ENCODE data around the gene NFIA. TPM values are rescaled to one million over a fixed set of nuclear protein-coding genes. Genes with fewer than 3 reads are reported as not detected.

NFIA gene
- total RNA-seq, 2 experiments from 2014 or later: 0.98 to 1.1 TPM

DNA sequence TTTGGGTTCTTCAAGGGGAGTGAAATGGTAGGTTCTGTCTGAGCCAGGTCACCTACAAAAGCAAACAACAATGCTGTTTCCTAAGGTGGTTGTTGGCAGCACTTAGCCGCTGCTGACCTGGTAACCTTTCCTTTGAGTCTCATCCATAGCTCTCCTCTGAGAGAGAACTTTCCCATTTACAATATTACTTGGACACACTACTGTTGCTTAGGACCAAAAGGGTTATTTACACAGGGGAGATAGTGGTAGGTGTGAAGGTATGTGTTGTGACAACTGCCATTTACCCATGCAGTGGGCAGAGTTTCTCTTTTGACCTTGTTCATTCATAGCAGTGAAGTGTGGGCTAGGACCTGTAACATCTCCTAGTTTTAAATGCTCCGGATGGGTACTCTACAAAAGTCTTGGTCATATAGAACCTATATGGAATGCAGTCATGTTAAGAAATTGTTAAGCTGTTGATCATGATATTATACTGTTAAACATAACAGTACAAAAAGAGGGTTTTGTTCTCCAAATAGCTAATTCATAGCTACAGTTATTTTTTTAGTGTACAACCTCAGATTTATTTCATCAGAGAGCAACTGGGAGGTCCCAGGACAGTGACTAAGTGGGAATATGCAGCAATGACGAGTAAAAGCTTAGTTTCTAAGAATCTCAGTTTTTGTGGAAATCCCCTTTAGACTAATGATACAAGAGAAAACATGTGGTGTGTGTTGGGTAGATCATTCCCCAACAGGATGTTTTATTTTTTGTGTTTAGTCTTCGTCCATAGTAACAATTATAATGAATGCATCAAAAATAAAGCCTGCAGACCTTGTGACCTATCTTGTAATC is 219.7 kb downstream of the NFIA start:
- intact Hi-C loops (cut with micrococcal nuclease): loop anchor here (1.0 kb wide), 5 partner anchors 16 to 224 kb away; no protein-coding TSS in a partner anchor
- CTCF ChIA-PET: interaction anchor here (0.9 to 1.3 kb wide), 4 partner anchors 17 to 224 kb away, joined by 3 to 5 read pairs (median 4); no protein-coding TSS in a partner anchor
- Mint-ChIP-seq H3K4me1 (ENCODE audit: low read depth) (peaks cover 19% of the 10 kb centered on the region), H3K27ac (peak overlapping the region; percentile 65), H3K4me3 (no peak overlapping the region), H3K27me3 (ENCODE audit: low read depth) (peaks cover 24% of the 10 kb centered on the region), H3K9me3 (peaks cover 7% of the 10 kb centered on the region), H3K36me3 (ENCODE audit: low read depth) (no peaks in the 10 kb centered on the region)
- DNase-seq: peak; percentile 60

DNA sequence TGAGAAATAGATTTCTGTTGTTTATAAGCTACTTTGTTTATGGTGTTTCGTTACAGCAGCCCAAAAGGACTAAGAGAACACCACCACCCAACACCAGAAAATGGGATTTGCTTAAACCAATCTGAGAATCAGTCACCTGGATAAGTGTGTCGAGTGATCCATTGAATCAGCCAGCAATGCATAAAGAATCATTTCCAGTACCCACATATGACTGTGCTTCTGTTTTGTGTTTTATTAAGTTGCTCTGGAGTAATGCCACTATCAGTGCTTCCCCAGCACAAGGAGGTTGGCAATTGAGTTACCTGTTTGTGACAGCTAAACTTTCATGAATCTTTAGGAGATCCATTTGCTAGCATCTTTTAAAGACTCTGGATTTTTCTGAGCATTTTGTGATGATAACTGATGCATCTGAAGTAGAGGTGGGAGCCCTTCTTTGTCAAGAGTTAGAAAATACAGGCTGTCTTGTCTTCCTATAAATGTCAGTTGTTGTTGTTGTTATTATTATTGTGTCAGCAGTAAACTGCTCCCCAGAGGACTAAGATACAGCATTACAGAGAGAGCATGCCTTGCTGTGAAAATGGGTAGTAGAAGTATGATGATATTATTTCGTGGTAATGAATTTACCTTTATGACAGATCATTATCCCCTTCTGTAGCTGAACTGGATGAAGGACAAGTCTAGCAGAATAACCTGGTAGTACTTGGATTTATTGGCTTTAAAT is 225.2 kb downstream of the NFIA start:
- Mint-ChIP-seq H3K27me3 (ENCODE audit: low read depth) (peaks cover 15% of the 10 kb centered on the region), H3K36me3 (ENCODE audit: low read depth) (no peaks in the 10 kb centered on the region), H3K9me3 (no peaks in the 10 kb centered on the region), H3K4me3 (no peak overlapping the region), H3K4me1 (ENCODE audit: low read depth) (peaks cover 4% of the 10 kb centered on the region), H3K27ac (no peak overlapping the region)
- CTCF ChIA-PET: interaction anchor here (1.3 kb wide), 1 partner anchor 11 kb away, joined by 3 read pairs; no protein-coding TSS in a partner anchor
- no peak for DNase-seq
- intact Hi-C loops (cut with micrococcal nuclease): no loop called here

DNA sequence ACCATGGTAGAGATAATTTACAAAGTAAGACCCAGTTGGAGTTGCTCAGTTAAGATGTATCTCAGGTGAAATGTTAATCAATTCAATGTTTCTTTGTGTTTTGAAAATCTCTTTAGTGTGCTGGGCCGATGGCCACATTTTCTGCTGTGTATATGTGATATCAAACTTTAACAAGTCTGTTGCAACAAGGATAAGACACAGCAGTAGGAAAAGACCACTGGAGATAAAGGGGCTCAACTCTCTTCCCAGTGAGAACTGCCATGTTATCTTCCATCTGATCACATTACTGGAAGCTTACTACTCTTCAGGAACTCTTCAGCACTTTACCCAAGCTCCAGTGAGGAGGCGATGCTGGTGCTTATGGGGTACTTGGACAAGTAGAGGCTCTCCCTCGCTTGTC is 227.7 kb downstream of the NFIA start:
- CTCF ChIA-PET: no interaction called here
- intact Hi-C loops (cut with micrococcal nuclease): no loop called here

DNA sequence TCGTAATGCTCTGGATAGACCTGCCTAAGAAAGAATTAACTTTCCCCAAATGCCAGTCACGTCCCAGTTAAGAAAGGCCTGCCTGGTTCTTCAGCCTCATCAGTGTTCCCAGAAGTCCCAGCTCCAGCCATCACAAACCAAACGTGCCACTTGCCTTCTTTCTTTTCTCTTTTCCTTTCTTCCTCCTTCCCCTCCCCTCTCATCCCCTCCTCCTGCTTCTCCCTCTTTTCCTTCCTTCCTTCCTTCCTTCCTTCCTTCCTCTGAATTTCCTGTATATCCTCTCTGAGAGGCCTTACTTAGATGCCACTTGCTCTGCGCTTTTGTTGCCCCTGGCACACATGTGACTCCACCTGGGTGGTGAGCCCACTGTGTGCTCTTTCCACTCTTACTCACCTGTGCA is 228.2 kb downstream of the NFIA start:
- DNase-seq: no peak
- Mint-ChIP-seq H3K4me3 (no peak overlapping the region), H3K9me3 (no peaks in the 10 kb centered on the region), H3K27me3 (ENCODE audit: low read depth) (peaks cover 7% of the 10 kb centered on the region), H3K36me3 (ENCODE audit: low read depth) (no peaks in the 10 kb centered on the region), H3K4me1 (ENCODE audit: low read depth) (no peaks in the 10 kb centered on the region), H3K27ac (no peak overlapping the region)
- intact Hi-C loops (cut with micrococcal nuclease): no loop called here
- CTCF ChIA-PET: no interaction called here

More for the DNA sequence above, 227.7 kb downstream of the NFIA start:
- no peak overlapping the region for H3K27ac Mint-ChIP-seq
- H3K4me3 Mint-ChIP-seq: no peak overlapping the region
- H3K36me3 Mint-ChIP-seq (ENCODE audit: low read depth): no peaks in the 10 kb centered on the region
- H3K4me1 Mint-ChIP-seq (ENCODE audit: low read depth): no peaks in the 10 kb centered on the region
- H3K27me3 Mint-ChIP-seq (ENCODE audit: low read depth): peaks cover 4% of the 10 kb centered on the region
- no peak for DNase-seq
- no peaks in the 10 kb centered on the region for H3K9me3 Mint-ChIP-seq

DNA sequence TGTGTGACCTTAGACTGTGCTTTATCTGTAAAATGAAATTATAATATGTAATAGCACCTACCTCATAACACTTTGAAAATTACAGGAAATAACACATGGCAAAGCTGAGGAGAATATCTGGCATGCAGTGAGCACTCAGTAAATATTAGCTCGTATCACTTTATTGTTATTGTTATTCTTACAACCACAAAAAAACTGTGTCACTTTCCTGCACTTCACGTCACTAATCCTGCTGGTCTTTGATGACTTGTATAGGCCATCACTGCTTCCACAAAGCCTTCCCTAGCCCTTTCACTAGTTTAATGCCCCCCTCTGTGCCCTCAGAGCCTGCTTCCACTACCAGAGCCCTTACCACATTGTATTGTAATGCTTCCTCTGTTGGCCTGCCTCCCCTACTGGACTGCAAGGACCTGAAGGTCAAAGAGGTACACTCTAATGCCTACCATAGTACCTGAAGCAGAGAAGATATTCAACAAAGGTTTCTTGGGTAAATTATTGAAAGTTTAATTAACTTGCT is 231.6 kb downstream of the NFIA start:
- Mint-ChIP-seq H3K9me3 (no peaks in the 10 kb centered on the region), H3K36me3 (ENCODE audit: low read depth) (no peaks in the 10 kb centered on the region), H3K27ac (no peak overlapping the region), H3K4me1 (ENCODE audit: low read depth) (peaks cover 6% of the 10 kb centered on the region), H3K27me3 (ENCODE audit: low read depth) (peaks cover 8% of the 10 kb centered on the region), H3K4me3 (no peak overlapping the region)
- CTCF ChIA-PET: interaction anchor here (0.8 to 0.9 kb wide), 3 partner anchors 14 to 264 kb away, joined by 3 read pairs; no protein-coding TSS in a partner anchor
- DNase-seq: no peak
- intact Hi-C loops (cut with micrococcal nuclease): no loop called here

DNA sequence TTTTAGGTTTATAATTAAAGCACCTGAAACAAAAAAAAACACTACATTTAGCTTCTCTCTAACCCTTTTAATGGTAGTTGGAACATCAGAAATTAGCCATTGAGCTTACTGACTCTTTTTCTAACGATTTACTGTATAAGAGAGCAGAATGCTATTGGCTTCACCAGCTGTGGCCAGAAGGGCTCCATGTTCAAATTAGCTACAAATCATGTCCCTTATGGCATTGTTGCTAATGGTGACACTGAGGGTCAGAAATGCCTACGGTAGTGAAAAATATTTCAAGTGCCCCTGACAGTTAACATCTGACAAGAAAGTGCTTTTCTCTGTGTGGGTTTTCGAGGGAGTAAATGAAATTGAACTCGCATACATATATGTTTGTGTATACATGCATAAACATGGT is 232.7 kb downstream of the NFIA start:
- H3K4me1 Mint-ChIP-seq (ENCODE audit: low read depth): peaks cover 16% of the 10 kb centered on the region
- H3K27ac Mint-ChIP-seq: no peak overlapping the region
- H3K27me3 Mint-ChIP-seq (ENCODE audit: low read depth): peaks cover 8% of the 10 kb centered on the region
- no peak for DNase-seq
- H3K36me3 Mint-ChIP-seq (ENCODE audit: low read depth): no peaks in the 10 kb centered on the region
- no peaks in the 10 kb centered on the region for H3K9me3 Mint-ChIP-seq
- H3K4me3 Mint-ChIP-seq: no peak overlapping the region
- intact Hi-C loops (cut with micrococcal nuclease): loop anchor here (5.0 kb wide), 3 partner anchors 158 to 467 kb away; no protein-coding TSS in a partner anchor
- CTCF ChIA-PET: interaction anchor here (0.6 to 0.8 kb wide), 2 partner anchors 99 to 261 kb away, joined by 3 to 8 read pairs; no protein-coding TSS in a partner anchor

DNA sequence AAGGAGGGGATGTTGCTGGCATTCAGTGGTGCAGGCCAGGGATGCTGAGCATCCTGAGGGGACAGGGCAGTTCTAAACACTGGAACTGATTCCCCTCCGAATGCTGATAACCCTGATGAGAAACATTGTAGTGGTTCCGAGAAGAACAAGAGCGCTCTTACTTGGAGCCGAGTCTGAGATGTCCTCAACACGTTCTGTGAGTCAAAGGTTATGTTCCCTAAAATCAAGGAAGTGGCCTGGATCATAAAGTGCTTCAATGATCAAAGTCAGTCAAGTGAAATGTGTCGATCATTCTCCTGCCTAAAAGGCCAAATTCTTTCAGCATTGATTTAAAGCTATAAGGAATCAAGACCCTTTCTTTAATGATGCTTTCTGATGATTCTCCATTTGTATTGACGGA is 234.1 kb downstream of the NFIA start:
- intact Hi-C loops (cut with micrococcal nuclease): loop anchor here (5.0 kb wide), 3 partner anchors 159 to 466 kb away; no protein-coding TSS in a partner anchor
- DNase-seq: no peak
- no peak overlapping the region for H3K4me3 Mint-ChIP-seq
- no peak overlapping the region for H3K27ac Mint-ChIP-seq
- peaks cover 11% of the 10 kb centered on the region for H3K27me3 Mint-ChIP-seq (ENCODE audit: low read depth)
- CTCF ChIA-PET: no interaction called here
- H3K4me1 Mint-ChIP-seq (ENCODE audit: low read depth): peaks cover 16% of the 10 kb centered on the region
- no peaks in the 10 kb centered on the region for H3K36me3 Mint-ChIP-seq (ENCODE audit: low read depth)
- H3K9me3 Mint-ChIP-seq: no peaks in the 10 kb centered on the region

DNA sequence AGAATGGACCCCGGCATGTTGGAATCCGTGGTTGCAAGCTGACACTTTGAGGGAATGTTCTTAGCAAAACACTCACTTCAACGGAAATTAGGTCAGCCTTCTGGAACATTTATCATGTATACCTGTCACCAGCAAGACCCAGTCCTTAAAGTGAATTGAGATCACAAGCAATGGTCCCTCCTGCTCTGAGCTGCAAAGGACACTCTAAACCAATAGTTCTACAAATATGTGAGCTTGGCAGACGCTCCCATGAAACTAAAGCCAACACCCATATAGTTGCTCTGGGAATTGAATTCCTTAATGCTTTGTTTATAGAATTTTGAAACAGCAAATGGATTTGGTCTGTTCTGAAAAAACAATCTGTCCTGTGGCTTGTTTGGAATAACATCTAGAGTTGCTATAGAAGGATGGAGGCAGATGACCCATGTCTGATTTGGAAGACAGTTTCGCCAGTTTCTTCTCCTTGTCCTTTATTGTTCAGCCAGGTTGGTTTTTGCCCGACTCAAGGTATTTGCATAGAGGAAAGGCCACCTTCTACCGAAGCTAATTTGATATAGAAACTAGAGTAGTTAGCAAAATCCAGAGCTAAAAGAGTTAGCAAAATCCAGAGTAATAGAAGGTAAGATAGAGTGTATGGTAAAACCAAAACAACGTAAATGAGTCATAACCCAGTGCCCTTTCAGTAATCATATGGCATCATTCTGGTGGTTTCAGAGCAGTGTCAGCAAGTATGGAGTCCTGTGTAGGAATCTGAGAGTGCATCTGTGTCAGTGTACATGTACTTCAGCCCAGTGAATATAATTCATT is 236.2 kb downstream of the NFIA start:
- peak; percentile 56 for DNase-seq
- Mint-ChIP-seq H3K4me3 (peak overlapping the region; percentile 45), H3K27ac (peak overlapping the region; percentile 67), H3K36me3 (ENCODE audit: low read depth) (no peaks in the 10 kb centered on the region), H3K4me1 (ENCODE audit: low read depth) (peaks cover 21% of the 10 kb centered on the region), H3K9me3 (no peaks in the 10 kb centered on the region), H3K27me3 (ENCODE audit: low read depth) (peaks cover 12% of the 10 kb centered on the region)
- intact Hi-C loops (cut with micrococcal nuclease): loop anchor here (1.0 to 5.0 kb wide), 8 partner anchors 14 to 464 kb away; no protein-coding TSS in a partner anchor
- CTCF ChIA-PET: interaction anchor here (0.9 to 1.5 kb wide), 6 partner anchors 10 to 240 kb away, joined by 3 to 6 read pairs (median 4); no protein-coding TSS in a partner anchor

DNA sequence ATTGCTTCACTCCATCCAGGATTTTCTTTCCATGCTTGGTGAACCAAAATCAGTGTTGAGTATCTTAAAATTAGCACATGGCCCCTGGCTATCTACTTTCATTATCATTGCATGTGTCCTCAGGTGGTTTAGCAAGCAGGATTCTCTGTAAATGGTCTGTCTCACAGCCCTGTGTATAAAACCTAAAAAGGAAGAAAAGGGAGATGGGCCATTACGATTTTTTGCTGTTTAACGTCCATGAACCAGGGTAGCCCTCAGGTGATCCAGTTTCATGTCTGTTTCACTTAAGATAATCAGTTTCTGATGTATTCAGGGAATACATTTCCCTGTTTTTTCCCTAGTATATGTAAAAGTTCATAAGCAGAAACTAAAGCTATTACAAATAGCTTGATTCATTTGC is 238.2 kb downstream of the NFIA start:
- H3K4me3 Mint-ChIP-seq: no peak overlapping the region
- H3K4me1 Mint-ChIP-seq (ENCODE audit: low read depth): peaks cover 31% of the 10 kb centered on the region
- DNase-seq: no peak
- CTCF ChIA-PET: interaction anchor here (0.9 kb wide), 1 partner anchor 18 kb away, joined by 4 read pairs; no protein-coding TSS in a partner anchor
- no peak overlapping the region for H3K27ac Mint-ChIP-seq
- no peaks in the 10 kb centered on the region for H3K9me3 Mint-ChIP-seq
- intact Hi-C loops (cut with micrococcal nuclease): loop anchor here (5.0 kb wide), 1 partner anchor 423 kb away; no protein-coding TSS in a partner anchor
- H3K36me3 Mint-ChIP-seq (ENCODE audit: low read depth): no peaks in the 10 kb centered on the region
- H3K27me3 Mint-ChIP-seq (ENCODE audit: low read depth): peaks cover 14% of the 10 kb centered on the region

DNA sequence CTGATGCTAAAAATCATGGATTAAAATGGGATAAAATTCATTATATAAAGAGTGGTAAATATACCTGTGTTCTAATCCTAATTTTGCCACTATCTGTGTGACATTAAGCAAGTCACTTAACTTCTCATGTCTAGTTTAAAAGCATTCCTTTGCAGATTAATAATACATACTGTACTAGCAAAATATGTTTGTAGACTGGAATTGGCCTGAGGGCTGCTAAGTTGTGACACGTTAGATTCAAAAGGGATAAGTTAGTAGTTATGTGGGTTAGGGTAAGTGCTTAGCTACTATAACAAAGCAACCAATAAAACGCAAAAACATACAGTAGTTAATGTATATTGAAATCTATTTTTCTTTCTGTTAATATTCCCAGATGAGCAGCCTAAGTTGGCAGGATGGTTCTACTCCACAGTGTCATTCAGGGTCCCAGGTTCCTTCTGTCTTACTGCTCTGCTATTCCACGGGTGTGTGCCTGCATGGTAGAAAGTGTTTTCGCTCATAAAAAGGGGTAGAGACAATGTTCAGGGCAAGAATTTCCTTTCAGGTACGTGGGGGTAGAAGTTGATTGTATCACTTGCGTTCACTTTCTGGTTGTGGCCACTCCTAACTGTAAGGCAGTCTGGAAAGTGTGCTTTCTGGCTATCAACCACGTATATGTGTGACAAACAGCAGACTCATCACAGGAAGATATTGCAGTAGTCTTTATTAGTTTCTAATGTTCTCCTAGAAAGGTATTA is 239.8 kb downstream of the NFIA start:
- H3K27ac Mint-ChIP-seq: no peak overlapping the region
- no peak for DNase-seq
- H3K27me3 Mint-ChIP-seq (ENCODE audit: low read depth): peaks cover 10% of the 10 kb centered on the region
- H3K9me3 Mint-ChIP-seq: no peaks in the 10 kb centered on the region
- H3K4me1 Mint-ChIP-seq (ENCODE audit: low read depth): peaks cover 31% of the 10 kb centered on the region
- CTCF ChIA-PET: no interaction called here
- intact Hi-C loops (cut with micrococcal nuclease): loop anchor here (5.0 kb wide), 1 partner anchor 425 kb away; no protein-coding TSS in a partner anchor
- H3K36me3 Mint-ChIP-seq (ENCODE audit: low read depth): no peaks in the 10 kb centered on the region
- no peak overlapping the region for H3K4me3 Mint-ChIP-seq

DNA sequence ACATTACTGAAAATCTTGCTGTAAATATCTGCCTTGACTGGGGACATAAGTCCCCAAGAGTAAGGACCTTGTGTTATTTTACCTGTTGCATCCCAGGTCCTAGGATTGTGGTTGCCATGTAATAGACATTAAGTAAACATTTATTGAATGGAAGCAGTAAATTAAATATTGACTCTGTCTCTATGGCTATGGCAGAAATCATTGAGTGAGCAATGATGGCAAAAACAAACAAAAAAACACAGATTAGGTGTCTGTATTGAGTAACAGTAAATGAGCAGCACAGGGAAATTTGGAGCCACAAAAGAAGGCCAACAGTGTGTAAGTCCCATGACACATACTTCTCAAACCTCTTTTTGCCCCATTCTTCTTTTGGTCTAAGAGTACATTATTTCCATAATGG is 240.4 kb downstream of the NFIA start:
- Mint-ChIP-seq H3K4me1 (ENCODE audit: low read depth) (peaks cover 31% of the 10 kb centered on the region), H3K27me3 (ENCODE audit: low read depth) (peaks cover 10% of the 10 kb centered on the region), H3K4me3 (no peak overlapping the region), H3K27ac (no peak overlapping the region), H3K36me3 (ENCODE audit: low read depth) (no peaks in the 10 kb centered on the region), H3K9me3 (no peaks in the 10 kb centered on the region)
- CTCF ChIA-PET: no interaction called here
- intact Hi-C loops (cut with micrococcal nuclease): loop anchor here (1.0 to 5.0 kb wide), 2 partner anchors 10 to 425 kb away; no protein-coding TSS in a partner anchor
- no peak for DNase-seq
